ENCODE results near the gene GJA4. TPM values are rescaled to one million over a fixed set of nuclear protein-coding genes. Genes with fewer than 3 reads are reported as not detected.

The GJA4 gene
- total and polyA plus RNA-seq, 7 donors, result 0.60 to 14.7 (median 7.2) TPM; not detected in 1

GRCh38 chr1:34753163-34753562 is 39.6 kb upstream of the GJA4 start:
- H3K36me3 ChIP-seq, result no peaks in the 10 kb centered on the region
- H3K4me1 ChIP-seq, result no peaks in the 10 kb centered on the region
- peaks cover 0 to 19% (median 0%) of the 10 kb centered on the region in 3 donors for H3K27me3 ChIP-seq
- H3K27ac ChIP-seq, result no peak overlapping the region
- intact Hi-C loops (cut with DNase I), result no loop called here
- H3K9me3 ChIP-seq, result no peaks in the 10 kb centered on the region
- DNase-seq, result no peak
- H3K4me3 ChIP-seq, result no peak overlapping the region
- TF ChIP-seq POLR2AphosphoS5 (IDR thresholded peaks at IDR 0.05) (no peak), EP300 (IDR thresholded peaks at IDR 0.05) (no peak), CTCF (IDR thresholded peaks at IDR 0.05) (no peak), POLR2A (IDR thresholded peaks at IDR 0.05) (no peak)
- 90 to 92% methylated on average over 3 of the region's 3 CpGs for WGBS, 2 donors

- Histone ChIP-seq H3K4me3 (no peak within 1 kb of the TSS), H3K4me1 (no peaks in the 10 kb centered on the region), H3K27me3 (peaks cover 0 to 17% (median 0%) of the 10 kb centered on the region in 3 donors), H3K36me3 (no peaks in the 10 kb centered on the region), H3K27ac (no peak within 1 kb of the TSS), H3K9me3 (no peaks in the 10 kb centered on the region)
- 66 to 69% methylated on average over 13 of the region's 13 CpGs for WGBS, 2 donors
- no peak for DNase-seq
- intact Hi-C loops (cut with DNase I), result no loop called here
- TF ChIP-seq EP300 (IDR thresholded peaks at IDR 0.05), result no peak
- TF ChIP-seq POLR2AphosphoS5 (IDR thresholded peaks at IDR 0.05), result no peak
- TF ChIP-seq POLR2A (IDR thresholded peaks at IDR 0.05), result no peak
- no peak for TF ChIP-seq CTCF (IDR thresholded peaks at IDR 0.05)
Observed at GRCh38 chr1:34754964-34755637, 37.7 kb upstream of the GJA4 start, which contains the start of gene GJB5. GJB5 (plus strand) TSS chr1:34755047; CDS start chr1:34757331, 2,284 bp downstream.

DNA sequence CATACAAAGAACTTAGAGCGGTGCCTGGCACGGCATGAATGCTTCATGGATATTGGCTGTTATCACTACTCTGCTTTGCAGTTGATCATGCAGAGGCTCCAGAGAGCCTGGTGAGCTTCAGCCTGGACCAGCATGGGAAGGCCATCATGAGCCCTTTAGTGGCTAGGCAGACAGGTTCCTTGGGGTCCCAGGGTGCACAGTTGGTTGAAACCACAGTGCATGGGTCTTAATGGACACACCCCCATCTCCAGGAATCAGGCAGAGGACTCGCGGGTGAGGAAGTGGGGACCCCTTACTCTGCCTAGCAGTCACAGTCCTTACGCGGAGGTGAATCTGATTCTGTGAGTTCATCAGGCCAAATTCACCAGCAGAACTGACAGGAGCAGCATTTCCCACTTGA is 36.8 kb upstream of the GJA4 start:
- no peak overlapping the region for H3K27ac ChIP-seq
- H3K27me3 ChIP-seq, result peaks cover 0 to 17% (median 0%) of the 10 kb centered on the region in 3 donors
- no peak overlapping the region for H3K4me3 ChIP-seq
- H3K4me1 ChIP-seq, result no peaks in the 10 kb centered on the region
- DNase-seq, result no peak
- intact Hi-C loops (cut with DNase I), result no loop called here
- no peak for TF ChIP-seq POLR2AphosphoS5 (IDR thresholded peaks at IDR 0.05)
- no peak for TF ChIP-seq POLR2A (IDR thresholded peaks at IDR 0.05)
- no peak for TF ChIP-seq EP300 (IDR thresholded peaks at IDR 0.05)
- no peak for TF ChIP-seq CTCF (IDR thresholded peaks at IDR 0.05)
- WGBS, 2 donors, result 95% methylated on average over 6 of the region's 6 CpGs
- H3K9me3 ChIP-seq, result no peaks in the 10 kb centered on the region
- no peaks in the 10 kb centered on the region for H3K36me3 ChIP-seq

GRCh38 chr1:34757386-34757785 is 35.4 kb upstream of the GJA4 start:
- no peaks in the 10 kb centered on the region for H3K9me3 ChIP-seq
- WGBS, 2 donors, result 94 to 95% methylated on average over 21 of the region's 21 CpGs
- no peak overlapping the region for H3K27ac ChIP-seq
- no peak for DNase-seq
- intact Hi-C loops (cut with DNase I), result no loop called here
- no peaks in the 10 kb centered on the region for H3K4me1 ChIP-seq
- H3K4me3 ChIP-seq, result no peak overlapping the region
- peaks cover 0 to 17% (median 0%) of the 10 kb centered on the region in 3 donors for H3K27me3 ChIP-seq
- TF ChIP-seq POLR2A (IDR thresholded peaks at IDR 0.05), result no peak
- TF ChIP-seq CTCF (IDR thresholded peaks at IDR 0.05), result no peak
- no peaks in the 10 kb centered on the region for H3K36me3 ChIP-seq

DNA sequence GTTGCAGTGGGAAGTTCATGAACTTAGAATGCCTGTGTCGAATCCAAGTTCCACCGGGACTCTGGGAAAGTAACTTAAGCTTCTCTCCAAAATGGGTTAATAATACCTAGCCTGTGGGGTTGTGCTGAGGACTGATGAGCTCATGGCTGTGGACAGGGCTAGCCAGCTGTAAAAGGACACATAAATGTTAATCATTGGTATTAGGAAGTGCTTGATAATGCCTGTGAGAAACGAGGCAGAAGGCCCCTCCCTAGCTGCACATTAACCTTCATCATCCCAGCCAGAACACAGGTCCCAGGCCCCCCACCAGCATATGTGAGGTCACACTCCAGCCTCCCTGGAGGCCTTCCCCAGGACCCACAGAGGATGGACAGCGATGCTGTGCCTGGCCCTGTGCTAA is 34.0 kb upstream of the GJA4 start:
- TF ChIP-seq POLR2A (IDR thresholded peaks at IDR 0.05), result no peak
- TF ChIP-seq CTCF (IDR thresholded peaks at IDR 0.05), result no peak
- TF ChIP-seq EP300 (IDR thresholded peaks at IDR 0.05), result no peak
- TF ChIP-seq POLR2AphosphoS5 (IDR thresholded peaks at IDR 0.05), result no peak
- H3K4me3 ChIP-seq, result no peak overlapping the region
- intact Hi-C loops (cut with DNase I), result no loop called here
- no peak overlapping the region for H3K27ac ChIP-seq
- H3K9me3 ChIP-seq, result no peaks in the 10 kb centered on the region
- no peak for DNase-seq
- no peaks in the 10 kb centered on the region for H3K36me3 ChIP-seq
- H3K4me1 ChIP-seq, result no peaks in the 10 kb centered on the region
- 70 to 80% methylated on average over 4 of the region's 4 CpGs for WGBS, 2 donors
- H3K27me3 ChIP-seq, result peaks cover 0 to 17% (median 0%) of the 10 kb centered on the region in 3 donors

All from sigmoid colon (tissue), 7 donors.